Panc1 (cell line): Measurements from ENCODE around the gene TSC22D3. TPM values are rescaled to one million over a fixed set of nuclear protein-coding genes. Genes with fewer than 3 reads are reported as not detected.
A peak's percentile ranks its signal among the peaks of the same experiment; 100 is the strongest.

ENCODE experiments used
- ATAC-seq: fragments of 200-7000 bp; cut with Tn5 transposase; 2 replicates; pipeline ENCODE4 v1.9.1; 2020; ENCODE audit warnings: mild to moderate bottlenecking, moderate library complexity
- BruUV-seq: library from RNA; stranded (reverse); fragments of 400-500 nt; replicated peaks from 2 replicates; lab custom pipeline; 2021; lab: Mats Ljungman, UMichigan
- CTCF ChIA-PET: fragments of 300-600 bp; sonication (Branson Sonifier 250); formaldehyde crosslinking; loops from one replicate; lab custom pipeline; 2022; ENCODE audit warnings: antibody characterized with exemption; lab: Charles Lee
- POLR2A ChIA-PET: fragments of 300-600 bp; sonication (Branson Sonifier 250); formaldehyde crosslinking; loops from one replicate; lab custom pipeline; 2022; ENCODE audit warnings: antibody characterized with exemption; lab: Charles Lee
- DNase-seq: peaks from one replicate; pipeline ENCODE4 v3.0.0-alpha.2; 2010; ENCODE audit warnings: low read depth, low spot score
- H3K27ac ChIP-seq: 2 replicates; pipeline ENCODE4 v1.5.1; 2011; ENCODE audit warnings: mild to moderate bottlenecking, low read length, inconsistent platforms
- H3K27me3 ChIP-seq: fragments of 200-500 bp; sonication (Bioruptor generic); 2 replicates; pipeline ENCODE4 v1.6.0; 2014; ENCODE audit warnings: low read length, inconsistent platforms; ENCODE audit not compliant: control insufficient read depth, insufficient read depth
- H3K36me3 ChIP-seq: fragments of 200-500 bp; sonication (Bioruptor generic); 2 replicates; pipeline ENCODE4 v1.5.1; 2014; ENCODE audit warnings: inconsistent platforms, mild to moderate bottlenecking, low read length, moderate library complexity; ENCODE audit not compliant: control insufficient read depth, insufficient read depth
- H3K4me1 ChIP-seq: 2 replicates; pipeline ENCODE4 v1.5.1; 2011; ENCODE audit warnings: inconsistent platforms, mild to moderate bottlenecking, low read length, moderate library complexity; ENCODE audit not compliant: control insufficient read depth, insufficient read depth
- H3K4me3 ChIP-seq, 2 experiments: 2 replicates each; pipeline ENCODE4 v1.5.1; 2011 to 2012; ENCODE audit warnings: low read depth in 2 of 2, low read length in 2 of 2, mild to moderate bottlenecking in 2 of 2, inconsistent platforms in 1 of 2, moderate library complexity in 1 of 2
- H3K9me3 ChIP-seq: fragments of 200-500 bp; sonication (Bioruptor generic); 2 replicates; pipeline ENCODE4 v1.5.1; 2014; ENCODE audit warnings: low read depth, mild to moderate bottlenecking, inconsistent platforms, low read length, moderate library complexity; ENCODE audit not compliant: control insufficient read depth, insufficient read depth
- POLR2AphosphoS5 ChIP-seq: IDR thresholded peaks from 2 replicates; pipeline ENCODE4 v1.6.1; 2012; ENCODE audit warnings: mild to moderate bottlenecking, low read depth, low read length, moderate library complexity
- SIN3A ChIP-seq: IDR thresholded peaks from 2 replicates; pipeline ENCODE4 v1.6.1; 2012; ENCODE audit warnings: low read depth, mild to moderate bottlenecking, low read length, moderate library complexity, borderline replicate concordance; ENCODE audit not compliant: insufficient read depth
- TCF7L2 ChIP-seq: IDR thresholded peaks from 2 replicates; pipeline ENCODE4 v1.6.1; 2011; ENCODE audit warnings: mild to moderate bottlenecking, low read depth, low read length, inconsistent platforms
- in situ Hi-C: cut with HindIII; loops from 2 replicates; pipeline ENCODE4 v1.10.0; 2016; ENCODE audit warnings: low sequenced_read_pairs, low pct_unique_long_range_greater_than_20kb
- intact Hi-C: fragments of 100-400 bp; cut with micrococcal nuclease; formaldehyde crosslinking; loops from one replicate; pipeline ENCODE4 v1.10.0; 2022; ENCODE audit not compliant: unreplicated experiment
- total RNA-seq: library from RNA; stranded (reverse); gene quantifications from one replicate; pipeline ENCODE4 v1.2.1, GENCODE V29; 2021; ENCODE audit not compliant: unreplicated experiment
- TF ChIP-seq, protein P1 (sequence below), 2 experiments: IDR thresholded peaks; 2 replicates each; pipeline ENCODE4 v1.6.1; 2011 to 2012; ENCODE audit warnings: low read depth in 2 of 2, control low read depth in 1 of 2, low read length in 1 of 2, mild to moderate bottlenecking in 1 of 2, moderate library complexity in 1 of 2; ENCODE audit not compliant: insufficient read depth in 1 of 2
- TF ChIP-seq, protein P2 (sequence below): fragments of 450-650 bp; IDR thresholded peaks from 2 replicates; pipeline ENCODE4 v1.5.1; 2017; ENCODE audit warnings: mild to moderate bottlenecking

Gene TSC22D3
- total RNA-seq, 1 experiment from 2014 or later, result 7.2 TPM

DNA sequence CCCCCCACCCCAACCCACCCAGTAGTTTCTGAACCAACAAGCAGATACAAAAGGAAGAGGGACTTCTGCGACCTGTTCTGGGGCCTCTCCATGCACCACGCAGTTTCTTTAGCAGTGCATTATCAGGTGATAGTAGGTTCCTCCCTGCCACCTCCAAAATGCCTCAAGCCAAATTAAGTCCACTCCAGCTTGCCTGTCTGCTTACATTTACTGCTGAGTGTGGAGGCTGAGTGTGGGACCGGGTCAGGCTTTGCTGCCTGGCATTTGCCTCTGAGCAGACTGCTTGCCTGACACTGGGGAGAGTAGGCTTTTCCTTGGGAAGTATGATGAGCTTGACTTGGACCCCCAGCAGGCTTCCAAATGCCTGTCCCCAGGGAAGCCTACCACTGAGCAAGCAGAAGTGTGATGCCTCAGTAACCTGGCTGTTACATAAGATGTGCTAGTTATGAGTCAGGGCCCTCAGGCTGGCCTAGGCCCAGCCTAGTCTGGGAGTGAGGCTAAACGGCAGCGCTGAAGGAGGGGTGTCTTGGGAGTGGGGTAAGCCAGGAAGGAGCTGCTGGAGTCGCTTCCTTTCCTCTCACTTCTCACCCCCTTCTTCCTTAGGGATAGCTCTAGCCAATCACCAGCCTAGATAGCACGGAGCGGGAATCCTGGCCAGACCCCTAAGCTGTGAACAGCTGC is 9.0 kb downstream of the TSC22D3 start:
- POLR2A ChIA-PET, result no interaction called here

DNA sequence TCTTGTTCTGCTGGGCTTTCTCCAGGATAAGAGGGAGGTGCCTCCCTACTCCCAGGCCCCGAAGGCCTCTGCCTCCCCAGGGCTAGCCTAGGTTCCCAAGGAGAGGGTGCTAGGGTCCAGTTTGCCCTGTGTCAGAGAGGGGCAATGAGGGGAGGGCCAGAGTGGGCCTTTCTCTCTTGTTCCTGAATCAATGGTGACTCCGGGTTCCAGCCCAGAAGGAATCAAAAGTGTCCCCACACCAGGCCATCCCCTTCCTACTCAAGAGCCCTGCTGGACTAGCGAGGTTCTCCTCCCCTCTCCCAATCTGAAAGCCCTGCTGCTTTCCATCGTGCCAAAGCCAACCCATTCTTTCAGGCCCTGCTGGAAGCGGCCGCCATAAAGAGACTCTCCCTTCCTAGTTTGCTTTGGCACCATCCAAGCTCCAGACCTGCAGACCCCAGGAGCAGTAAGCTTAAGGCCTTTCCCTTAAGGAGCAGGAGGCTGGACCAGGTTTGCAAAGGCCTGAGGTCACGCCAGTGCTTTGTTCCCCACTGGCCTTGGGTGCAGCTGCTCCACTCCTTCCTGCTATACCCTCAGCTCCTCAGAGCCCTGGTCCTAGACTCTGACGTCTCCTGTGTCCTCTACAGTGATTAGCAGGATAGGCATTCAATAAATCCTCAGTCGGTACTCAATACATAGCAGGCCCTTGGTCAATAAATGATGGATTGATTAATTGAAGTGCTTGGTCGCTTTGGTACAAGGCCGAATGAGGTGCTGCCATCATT is 10.6 kb downstream of the TSC22D3 start:
- Histone ChIP-seq H3K4me3 (no peak overlapping the region), H3K4me1 (no peaks in the 10 kb centered on the region), H3K27ac (no peak overlapping the region), H3K36me3 (no peaks in the 10 kb centered on the region), H3K27me3 (peaks cover 5% of the 10 kb centered on the region; the same call in 1 of the 2 replicates), H3K9me3 (no peaks in the 10 kb centered on the region)
- ATAC-seq (no peak), DNase-seq (no peak)
- ChIA-PET CTCF (no interaction called here), POLR2A (no interaction called here)
- TF ChIP-seq POLR2AphosphoS5 (no peak), TCF7L2 (no peak), SIN3A (no peak)
- TF ChIP-seq, protein P1, sequence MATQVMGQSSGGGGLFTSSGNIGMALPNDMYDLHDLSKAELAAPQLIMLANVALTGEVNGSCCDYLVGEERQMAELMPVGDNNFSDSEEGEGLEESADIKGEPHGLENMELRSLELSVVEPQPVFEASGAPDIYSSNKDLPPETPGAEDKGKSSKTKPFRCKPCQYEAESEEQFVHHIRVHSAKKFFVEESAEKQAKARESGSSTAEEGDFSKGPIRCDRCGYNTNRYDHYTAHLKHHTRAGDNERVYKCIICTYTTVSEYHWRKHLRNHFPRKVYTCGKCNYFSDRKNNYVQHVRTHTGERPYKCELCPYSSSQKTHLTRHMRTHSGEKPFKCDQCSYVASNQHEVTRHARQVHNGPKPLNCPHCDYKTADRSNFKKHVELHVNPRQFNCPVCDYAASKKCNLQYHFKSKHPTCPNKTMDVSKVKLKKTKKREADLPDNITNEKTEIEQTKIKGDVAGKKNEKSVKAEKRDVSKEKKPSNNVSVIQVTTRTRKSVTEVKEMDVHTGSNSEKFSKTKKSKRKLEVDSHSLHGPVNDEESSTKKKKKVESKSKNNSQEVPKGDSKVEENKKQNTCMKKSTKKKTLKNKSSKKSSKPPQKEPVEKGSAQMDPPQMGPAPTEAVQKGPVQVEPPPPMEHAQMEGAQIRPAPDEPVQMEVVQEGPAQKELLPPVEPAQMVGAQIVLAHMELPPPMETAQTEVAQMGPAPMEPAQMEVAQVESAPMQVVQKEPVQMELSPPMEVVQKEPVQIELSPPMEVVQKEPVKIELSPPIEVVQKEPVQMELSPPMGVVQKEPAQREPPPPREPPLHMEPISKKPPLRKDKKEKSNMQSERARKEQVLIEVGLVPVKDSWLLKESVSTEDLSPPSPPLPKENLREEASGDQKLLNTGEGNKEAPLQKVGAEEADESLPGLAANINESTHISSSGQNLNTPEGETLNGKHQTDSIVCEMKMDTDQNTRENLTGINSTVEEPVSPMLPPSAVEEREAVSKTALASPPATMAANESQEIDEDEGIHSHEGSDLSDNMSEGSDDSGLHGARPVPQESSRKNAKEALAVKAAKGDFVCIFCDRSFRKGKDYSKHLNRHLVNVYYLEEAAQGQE (IDR thresholded peaks at IDR 0.05; ENCODE audit: insufficient read depth in 1 of 2, low read depth in 2 of 2, low read length in 1 of 2), result no peak
- in situ Hi-C loops, result no loop called here
- no TSS peak for BruUV-seq
- intact Hi-C loops, result no loop called here

More for the DNA sequence above, 9.0 kb downstream of the TSC22D3 start:
- no peaks in the 10 kb centered on the region for H3K4me1 ChIP-seq
- no peaks in the 10 kb centered on the region for H3K9me3 ChIP-seq
- BruUV-seq, result no TSS peak
- TF ChIP-seq TCF7L2 (no peak), POLR2AphosphoS5 (no peak)
- TF ChIP-seq, protein P2, sequence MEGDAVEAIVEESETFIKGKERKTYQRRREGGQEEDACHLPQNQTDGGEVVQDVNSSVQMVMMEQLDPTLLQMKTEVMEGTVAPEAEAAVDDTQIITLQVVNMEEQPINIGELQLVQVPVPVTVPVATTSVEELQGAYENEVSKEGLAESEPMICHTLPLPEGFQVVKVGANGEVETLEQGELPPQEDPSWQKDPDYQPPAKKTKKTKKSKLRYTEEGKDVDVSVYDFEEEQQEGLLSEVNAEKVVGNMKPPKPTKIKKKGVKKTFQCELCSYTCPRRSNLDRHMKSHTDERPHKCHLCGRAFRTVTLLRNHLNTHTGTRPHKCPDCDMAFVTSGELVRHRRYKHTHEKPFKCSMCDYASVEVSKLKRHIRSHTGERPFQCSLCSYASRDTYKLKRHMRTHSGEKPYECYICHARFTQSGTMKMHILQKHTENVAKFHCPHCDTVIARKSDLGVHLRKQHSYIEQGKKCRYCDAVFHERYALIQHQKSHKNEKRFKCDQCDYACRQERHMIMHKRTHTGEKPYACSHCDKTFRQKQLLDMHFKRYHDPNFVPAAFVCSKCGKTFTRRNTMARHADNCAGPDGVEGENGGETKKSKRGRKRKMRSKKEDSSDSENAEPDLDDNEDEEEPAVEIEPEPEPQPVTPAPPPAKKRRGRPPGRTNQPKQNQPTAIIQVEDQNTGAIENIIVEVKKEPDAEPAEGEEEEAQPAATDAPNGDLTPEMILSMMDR, result no peak
- TF ChIP-seq, protein P1 (IDR thresholded peaks at IDR 0.05; ENCODE audit: insufficient read depth in 1 of 2, low read depth in 2 of 2, low read length in 1 of 2), result no peak
- ATAC-seq, result peak; percentile 79; the same call in 1 of the 2 replicates
- no peak overlapping the region for H3K4me3 ChIP-seq
- CTCF ChIA-PET, result no interaction called here
- peaks cover 3% of the 10 kb centered on the region; the same call in 1 of the 2 replicates for H3K27me3 ChIP-seq
- no peak for DNase-seq
- in situ Hi-C loops, result no loop called here
- intact Hi-C loops, result no loop called here
- no peaks in the 10 kb centered on the region for H3K36me3 ChIP-seq
- no peak overlapping the region for H3K27ac ChIP-seq
